ENCODE measurements around the gene CASZ1. TPM values are rescaled to one million over a fixed set of nuclear protein-coding genes. Genes with fewer than 3 reads are reported as not detected.

The CASZ1 gene
- total and polyA plus RNA-seq, 10 of the 15 experiments (the other 5 are each of a cell fraction or from before 2014, with no cell fraction given): 0.52 to 9.8 (median 3.7) TPM

DNA sequence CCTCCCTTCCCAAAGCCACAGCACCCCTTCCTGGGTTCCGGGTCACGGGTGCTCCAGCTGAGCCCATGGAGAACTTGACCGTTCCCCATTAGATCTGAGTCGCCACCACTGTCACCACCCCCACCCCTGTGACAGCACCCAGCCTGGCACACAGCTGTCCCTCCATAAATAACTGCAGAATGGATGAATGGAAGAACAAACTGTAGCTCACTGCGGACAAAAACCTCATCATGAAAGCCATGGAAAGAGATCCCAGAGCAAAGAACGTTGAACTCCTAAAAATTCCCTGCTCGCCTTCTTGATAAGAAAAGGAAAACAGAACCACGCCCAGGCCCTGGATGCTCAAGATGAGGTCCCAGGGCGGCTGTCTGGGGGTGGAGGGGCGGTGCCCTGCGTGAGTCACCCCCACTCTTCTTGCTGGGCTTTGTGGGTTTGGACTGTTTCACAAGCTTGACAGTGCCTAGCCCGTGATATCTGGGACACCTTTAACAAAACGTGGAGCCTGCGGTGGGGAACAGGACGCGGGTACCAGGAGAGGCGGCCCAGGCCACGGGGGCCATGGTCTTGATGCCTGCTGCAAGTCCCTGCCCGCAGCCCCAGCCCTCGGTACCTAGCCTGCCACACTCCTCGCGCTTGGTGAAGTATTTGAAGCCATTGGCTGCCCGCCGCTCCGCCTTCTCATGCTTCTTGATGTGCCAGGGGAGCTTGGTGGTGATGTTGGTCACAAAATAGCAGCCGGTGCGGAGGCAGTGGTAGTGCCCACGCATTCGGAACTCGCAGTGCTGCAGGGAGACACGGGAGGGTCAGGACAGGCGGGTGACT, 151.9 kb downstream of the CASZ1 start:
- in situ Hi-C loops (cut with MboI) (no loop called here), intact Hi-C loops (cut with micrococcal nuclease; ENCODE audit: unreplicated experiment) (no loop called here)
- Histone ChIP-seq H3K4me1 (ENCODE audit: control insufficient read depth, insufficient read depth, low read length) (no peaks in the 10 kb centered on the region), H3K36me3 (ENCODE audit: control insufficient read depth in 2 of 2, insufficient read depth in 2 of 2, low read length in 1 of 2) (no peaks in the 10 kb centered on the region), H3K27ac (ENCODE audit: control insufficient read depth, insufficient read depth) (no peak overlapping the region), H3K9ac (ENCODE audit: control insufficient read depth, insufficient read depth, low read length) (no peak overlapping the region), H3K79me2 (ENCODE audit: control insufficient read depth, insufficient read depth, low read length) (no peaks in the 10 kb centered on the region), H4K20me1 (ENCODE audit: control insufficient read depth, insufficient read depth) (no peaks in the 10 kb centered on the region), H3K27me3 (replicated peaks in 1 of 2; ENCODE audit: control insufficient read depth in 2 of 2, insufficient read depth in 2 of 2, low read length in 1 of 2) (no peaks in the 10 kb centered on the region), H3K4me2 (ENCODE audit: control insufficient read depth, insufficient read depth) (no peak overlapping the region), H2AFZ (ENCODE audit: control insufficient read depth, low read depth, low read length) (no peak overlapping the region), H3K9me3 (replicated peaks; ENCODE audit: control insufficient read depth, insufficient read depth, low read length) (no peaks in the 10 kb centered on the region), H3K4me3 (no peak overlapping the region)
- no peak for ATAC-seq
- WGBS (ENCODE audit: insufficient coverage, insufficient replicate concordance, low lambda C conversion rate, missing lambda C conversion rate): 95% methylated on average over 30 of the region's 32 CpGs
- CTCF ChIA-PET: interaction anchor here (0.6 to 0.7 kb wide), 2 partner anchors 25 to 1075 kb away, joined by 3 read pairs; no protein-coding TSS in a partner anchor
- SMC1A ChIA-PET (ENCODE audit: uncharacterized antibody, unreplicated experiment): no interaction called here
- RAD21 ChIA-PET (ENCODE audit: unreplicated experiment): no interaction called here
- POLR2A ChIA-PET: no interaction called here
- DNase-seq (ENCODE audit: low read depth, low spot score): no peak
- TF ChIP-seq NR2F1 (conservative IDR thresholded peaks at IDR 0.05) (no peak), ZNF384 (IDR thresholded peaks at IDR 0.05; ENCODE audit: borderline replicate concordance, low read depth, low read length) (no peak), HDAC6 (IDR thresholded peaks at IDR 0.05; ENCODE audit: unreplicated experiment) (no peak), FOXK2 (IDR thresholded peaks at IDR 0.05) (no peak), TAF1 (IDR thresholded peaks at IDR 0.05; ENCODE audit: borderline replicate concordance, low read depth, low read length) (no peak), CHD4 (IDR thresholded peaks at IDR 0.05) (no peak), PBX3 (IDR thresholded peaks at IDR 0.05; ENCODE audit: insufficient replicate concordance, low read depth, low read length) (no peak)
- no peak for FAIRE-seq
- no TSS peak for BruUV-seq (replicated peaks)
